ENCODE results near the gene SOX11. TPM values are rescaled to one million over a fixed set of nuclear protein-coding genes. Genes with fewer than 3 reads are reported as not detected.

The SOX11 gene
- total RNA-seq, 1 experiment from 2014 or later = 20.9 TPM

DNA sequence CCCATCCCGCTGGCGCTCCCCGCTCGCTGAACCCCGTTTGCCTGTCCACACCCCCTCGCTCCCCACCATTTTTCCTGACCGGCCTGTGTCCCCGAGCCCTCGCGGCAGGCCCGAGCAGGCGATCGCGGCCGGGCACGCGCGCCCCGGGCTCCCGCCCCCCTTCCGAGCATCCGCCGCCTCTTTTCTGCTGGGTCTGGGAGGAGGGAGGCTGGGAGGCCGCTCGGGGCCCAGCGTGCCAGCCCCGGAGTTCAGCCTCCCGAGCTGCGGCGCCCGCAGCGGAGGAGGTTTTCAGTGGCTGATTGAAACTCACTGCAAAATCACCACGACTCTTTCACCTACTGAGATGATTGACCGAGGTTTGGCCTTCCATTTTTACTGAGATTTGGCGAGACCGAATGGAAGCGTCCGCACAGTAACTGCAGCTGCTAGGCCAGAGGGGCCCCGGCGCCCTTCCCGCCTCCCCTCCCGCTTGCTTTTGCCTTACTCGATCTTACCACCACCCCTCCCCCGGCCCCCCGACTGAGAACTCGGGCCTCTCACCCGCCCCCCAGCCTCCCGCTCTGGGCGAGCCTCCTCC is 4.8 kb downstream of the SOX11 start:
- Histone ChIP-seq H3K27me3 (ENCODE audit: control insufficient read depth, insufficient read depth, low read length) (peaks cover 13% of the 10 kb centered on the region; the same call in 1 of the 2 replicates), H3K4me3 (ENCODE audit: insufficient read depth, low read depth, low read length) (peak overlapping the region; percentile 90), H3K36me3 (replicated peaks; ENCODE audit: control insufficient read depth, insufficient read depth, low read length) (no peaks in the 10 kb centered on the region)
- DNase-seq = peak; percentile 86

DNA sequence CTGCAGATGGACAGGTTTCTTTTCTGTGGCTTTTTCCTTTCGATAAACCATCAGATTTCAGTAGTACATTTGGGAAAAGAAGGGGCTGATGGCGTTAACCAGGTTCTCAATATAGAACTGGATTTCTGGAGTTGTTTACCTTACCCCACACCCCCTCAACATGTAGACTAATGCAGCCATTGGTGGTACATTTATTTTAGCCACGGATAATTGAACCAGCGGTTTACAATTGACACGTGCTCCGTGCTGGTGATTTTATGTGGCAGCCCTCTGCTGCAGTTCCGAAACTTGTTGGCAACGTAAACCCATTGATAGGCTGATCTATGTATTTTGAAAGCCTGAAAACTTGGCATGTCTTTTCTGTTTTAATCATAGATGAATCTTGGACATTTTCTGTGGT is 5.4 kb downstream of the SOX11 start:
- Histone ChIP-seq H3K4me3 (ENCODE audit: insufficient read depth, low read depth, low read length) (peak overlapping the region; percentile 90), H3K27me3 (ENCODE audit: control insufficient read depth, insufficient read depth, low read length) (peaks cover 13% of the 10 kb centered on the region; the same call in 1 of the 2 replicates)

DNA sequence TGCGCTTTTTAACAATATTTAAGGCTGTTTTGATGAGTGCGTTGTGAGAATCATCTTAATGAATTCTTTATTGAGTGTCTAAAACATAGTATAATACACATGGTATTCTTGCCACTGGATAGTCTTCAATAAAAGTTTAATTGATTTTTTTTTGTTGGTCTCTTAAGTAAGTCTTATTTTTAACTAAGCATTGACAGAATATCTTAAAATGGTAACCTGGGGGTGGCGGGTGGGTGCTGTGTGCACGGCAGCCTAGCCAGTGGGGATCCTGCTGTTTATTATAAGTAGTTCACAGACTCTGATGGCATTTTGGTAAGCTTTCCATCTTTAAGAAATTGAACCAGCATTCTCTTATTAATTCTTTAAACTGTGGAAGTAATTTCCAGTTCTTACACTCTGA is 6.0 kb downstream of the SOX11 start:
- no peak for DNase-seq
- Histone ChIP-seq H3K27me3 (ENCODE audit: control insufficient read depth, insufficient read depth, low read length) (peaks cover 10% of the 10 kb centered on the region; the same call in 1 of the 2 replicates), H3K4me3 (ENCODE audit: insufficient read depth, low read depth, low read length) (no peak overlapping the region)

More for the DNA sequence above, 5.4 kb downstream of the SOX11 start:
- H3K36me3 ChIP-seq (replicated peaks; ENCODE audit: control insufficient read depth, insufficient read depth, low read length) = no peaks in the 10 kb centered on the region
- DNase-seq = no peak

DNA sequence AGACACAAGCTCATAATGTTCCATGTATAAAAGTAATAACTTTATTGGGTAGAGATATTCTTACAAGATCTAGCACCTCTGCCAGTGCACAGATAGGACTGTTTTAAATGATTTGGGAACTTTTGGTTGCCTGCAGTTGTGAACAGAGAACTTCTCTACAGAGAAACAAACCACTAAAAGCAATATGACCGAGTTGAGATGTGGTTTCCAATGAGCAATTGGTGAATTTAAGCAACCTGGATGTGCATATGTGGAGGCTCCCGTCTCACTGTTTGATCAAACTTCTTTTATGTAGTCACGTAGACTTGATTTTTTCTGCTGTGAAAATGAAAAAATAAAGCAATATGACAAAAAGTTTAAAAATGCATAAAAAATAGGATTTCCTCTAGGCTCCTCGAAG is 7.8 kb downstream of the SOX11 start:
- H3K36me3 ChIP-seq (replicated peaks; ENCODE audit: control insufficient read depth, insufficient read depth, low read length) = no peaks in the 10 kb centered on the region
- DNase-seq = no peak
- H3K27me3 ChIP-seq (ENCODE audit: control insufficient read depth, insufficient read depth, low read length) = no peaks in the 10 kb centered on the region
- H3K4me3 ChIP-seq (ENCODE audit: insufficient read depth, low read depth, low read length) = no peak overlapping the region

More for the DNA sequence above, 6.0 kb downstream of the SOX11 start:
- H3K36me3 ChIP-seq (replicated peaks; ENCODE audit: control insufficient read depth, insufficient read depth, low read length) = no peaks in the 10 kb centered on the region

DNA sequence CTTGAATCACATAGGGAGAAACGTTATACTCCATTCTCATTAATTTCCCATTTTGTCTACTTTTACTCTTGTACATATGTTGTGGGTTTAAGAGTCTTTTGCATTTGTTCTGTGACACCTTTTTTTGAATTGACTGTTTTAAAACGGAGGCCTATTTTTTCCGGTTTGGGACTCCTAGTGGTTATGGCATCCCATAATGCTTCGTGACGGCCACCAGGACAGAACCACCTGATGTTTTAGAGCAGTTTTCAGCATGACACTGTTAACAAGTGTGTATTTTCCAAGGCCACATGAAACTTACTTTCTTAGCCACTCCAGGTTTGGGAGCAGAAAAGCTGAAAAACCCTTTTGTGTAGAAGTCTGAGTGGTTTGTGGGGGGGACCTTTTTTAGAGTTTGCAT is 8.4 kb downstream of the SOX11 start:
- DNase-seq = no peak
- no peaks in the 10 kb centered on the region for H3K27me3 ChIP-seq (ENCODE audit: control insufficient read depth, insufficient read depth, low read length)
- no peaks in the 10 kb centered on the region for H3K36me3 ChIP-seq (replicated peaks; ENCODE audit: control insufficient read depth, insufficient read depth, low read length)
- no peak overlapping the region for H3K4me3 ChIP-seq (ENCODE audit: insufficient read depth, low read depth, low read length)

- H3K4me3 ChIP-seq (ENCODE audit: insufficient read depth, low read depth, low read length) = no peak overlapping the region
- H3K27me3 ChIP-seq (ENCODE audit: control insufficient read depth, insufficient read depth, low read length) = no peaks in the 10 kb centered on the region
- no peaks in the 10 kb centered on the region for H3K36me3 ChIP-seq (replicated peaks; ENCODE audit: control insufficient read depth, insufficient read depth, low read length)
- no peak for DNase-seq
Measured at GRCh38 chr2:5701266-5701665, 9.1 kb downstream of the SOX11 start.

- Histone ChIP-seq H3K36me3 (replicated peaks; ENCODE audit: control insufficient read depth, insufficient read depth, low read length) (no peaks in the 10 kb centered on the region), H3K4me3 (ENCODE audit: insufficient read depth, low read depth, low read length) (no peak overlapping the region), H3K27me3 (ENCODE audit: control insufficient read depth, insufficient read depth, low read length) (no peaks in the 10 kb centered on the region)
- peak; percentile 55 for DNase-seq
Measured at GRCh38 chr2:5703166-5703565, 11.0 kb downstream of the SOX11 start.

GRCh38 chr2:5705490-5705889 is 13.3 kb downstream of the SOX11 start:
- DNase-seq = no peak
- Histone ChIP-seq H3K36me3 (replicated peaks; ENCODE audit: control insufficient read depth, insufficient read depth, low read length) (no peaks in the 10 kb centered on the region), H3K27me3 (ENCODE audit: control insufficient read depth, insufficient read depth, low read length) (no peaks in the 10 kb centered on the region)

GRCh38 chr2:5706717-5707455 is 14.7 kb downstream of the SOX11 start:
- Histone ChIP-seq H3K36me3 (replicated peaks; ENCODE audit: control insufficient read depth, insufficient read depth, low read length) (no peaks in the 10 kb centered on the region), H3K4me3 (ENCODE audit: insufficient read depth, low read depth, low read length) (no peak overlapping the region), H3K27me3 (ENCODE audit: control insufficient read depth, insufficient read depth, low read length) (no peaks in the 10 kb centered on the region)
- DNase-seq = peak; percentile 58

More at GRCh38 chr2:5705490-5705889, 13.3 kb downstream of the SOX11 start:
- no peak overlapping the region for H3K4me3 ChIP-seq (ENCODE audit: insufficient read depth, low read depth, low read length)

DNA sequence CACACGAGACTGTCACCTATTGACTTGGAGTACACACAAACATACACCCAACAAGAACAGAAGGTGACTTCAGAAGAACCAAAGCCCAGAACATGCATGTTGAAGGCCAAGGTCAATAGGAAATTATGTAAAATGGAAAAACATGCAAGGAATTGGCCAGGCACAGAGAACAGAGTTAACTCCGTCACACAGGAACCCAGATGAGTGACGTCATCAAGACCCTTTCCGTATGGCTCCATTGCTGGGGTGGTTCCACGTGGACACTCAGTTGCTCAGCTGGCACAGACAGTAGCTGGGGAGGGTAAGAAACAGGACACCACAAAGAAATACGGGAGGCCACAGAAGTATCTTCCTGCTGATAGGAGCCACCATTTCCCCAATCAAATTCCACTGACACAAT is 18.4 kb downstream of the SOX11 start:
- Histone ChIP-seq H3K36me3 (replicated peaks; ENCODE audit: control insufficient read depth, insufficient read depth, low read length) (no peaks in the 10 kb centered on the region), H3K4me3 (ENCODE audit: insufficient read depth, low read depth, low read length) (no peak overlapping the region), H3K27me3 (ENCODE audit: control insufficient read depth, insufficient read depth, low read length) (no peaks in the 10 kb centered on the region)
- DNase-seq = no peak

- Histone ChIP-seq H3K27me3 (ENCODE audit: control insufficient read depth, insufficient read depth, low read length) (no peaks in the 10 kb centered on the region), H3K36me3 (replicated peaks; ENCODE audit: control insufficient read depth, insufficient read depth, low read length) (no peaks in the 10 kb centered on the region), H3K4me3 (ENCODE audit: insufficient read depth, low read depth, low read length) (no peak overlapping the region)
- DNase-seq = no peak
Measured at GRCh38 chr2:5713101-5713500, 20.9 kb downstream of the SOX11 start.

- H3K27me3 ChIP-seq (ENCODE audit: control insufficient read depth, insufficient read depth, low read length) = no peaks in the 10 kb centered on the region
- DNase-seq = no peak
- no peak overlapping the region for H3K4me3 ChIP-seq (ENCODE audit: insufficient read depth, low read depth, low read length)
- H3K36me3 ChIP-seq (replicated peaks; ENCODE audit: control insufficient read depth, insufficient read depth, low read length) = no peaks in the 10 kb centered on the region
Measured at GRCh38 chr2:5719629-5720334, 27.6 kb downstream of the SOX11 start.

DNA sequence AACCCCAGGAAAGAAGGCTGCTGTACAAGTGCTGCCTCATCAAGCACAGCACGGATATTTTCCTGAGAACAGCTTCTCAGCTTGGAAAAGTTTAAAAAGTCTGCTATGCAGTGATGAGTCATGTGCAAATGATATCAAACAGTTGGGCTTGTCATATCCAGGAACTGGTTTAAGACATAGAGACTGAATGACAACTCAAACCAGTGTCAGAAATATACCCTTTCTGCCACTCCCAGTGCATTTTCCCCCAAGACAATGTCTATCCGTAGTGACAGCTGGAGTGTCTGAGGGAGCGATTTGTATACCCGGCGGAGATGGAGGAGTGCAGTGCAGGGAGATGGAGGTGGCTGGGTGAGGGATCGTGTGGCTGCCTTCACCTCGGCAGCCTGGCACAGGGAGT is 28.2 kb downstream of the SOX11 start:
- DNase-seq = no peak
- Histone ChIP-seq H3K27me3 (ENCODE audit: control insufficient read depth, insufficient read depth, low read length) (no peaks in the 10 kb centered on the region), H3K36me3 (replicated peaks; ENCODE audit: control insufficient read depth, insufficient read depth, low read length) (no peaks in the 10 kb centered on the region), H3K4me3 (ENCODE audit: insufficient read depth, low read depth, low read length) (no peak overlapping the region)

- Histone ChIP-seq H3K36me3 (replicated peaks; ENCODE audit: control insufficient read depth, insufficient read depth, low read length) (no peaks in the 10 kb centered on the region), H3K4me3 (ENCODE audit: insufficient read depth, low read depth, low read length) (no peak overlapping the region), H3K27me3 (ENCODE audit: control insufficient read depth, insufficient read depth, low read length) (no peaks in the 10 kb centered on the region)
- no peak for DNase-seq
Measured at GRCh38 chr2:5722236-5722635, 30.1 kb downstream of the SOX11 start.
